ENCODE results near the gene PEPD. TPM values are rescaled to one million over a fixed set of nuclear protein-coding genes. Genes with fewer than 3 reads are reported as not detected.

Gene PEPD
- total and polyA plus RNA-seq, 9 donors, result 20.3 to 55.4 (median 45.1) TPM

DNA sequence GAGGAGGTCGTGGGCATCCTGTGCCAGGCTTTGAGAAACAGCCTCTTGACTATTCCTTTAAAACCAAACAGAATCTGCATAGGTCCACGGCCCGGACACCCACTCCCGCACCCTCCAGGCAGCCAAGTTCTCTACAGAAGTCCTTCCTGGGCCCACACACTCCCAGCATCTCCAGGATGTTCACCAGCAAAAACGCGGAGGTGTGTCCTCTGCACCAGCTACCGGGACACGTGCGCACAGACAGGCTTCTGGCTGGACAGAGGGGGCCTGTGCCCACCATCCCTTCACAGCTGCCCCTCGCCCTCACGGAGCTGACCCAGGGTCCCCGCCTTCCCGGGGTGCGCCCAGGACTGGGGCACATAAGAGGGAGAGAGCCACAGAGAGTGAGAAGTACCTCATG is 103.8 kb downstream of the PEPD start:
- Histone ChIP-seq H3K4me3 (ENCODE audit: low read length) (no peak overlapping the region), H3K36me3 (ENCODE audit: control insufficient read depth, insufficient read depth, low read length) (no peaks in the 10 kb centered on the region), H3K27me3 (ENCODE audit: control insufficient read depth, insufficient read depth, low read length) (no peaks in the 10 kb centered on the region), H3K4me1 (ENCODE audit: control insufficient read depth, insufficient read depth, low read length) (peaks cover 12% of the 10 kb centered on the region), H3K9me3 (replicated peaks; ENCODE audit: control insufficient read depth, low read depth, low read length) (no peaks in the 10 kb centered on the region), H3K27ac (ENCODE audit: low read length) (no peak overlapping the region)
- WGBS (ENCODE audit: insufficient coverage), result 97% methylated on average over 7 of the region's 14 CpGs
- no peak for DNase-seq

DNA sequence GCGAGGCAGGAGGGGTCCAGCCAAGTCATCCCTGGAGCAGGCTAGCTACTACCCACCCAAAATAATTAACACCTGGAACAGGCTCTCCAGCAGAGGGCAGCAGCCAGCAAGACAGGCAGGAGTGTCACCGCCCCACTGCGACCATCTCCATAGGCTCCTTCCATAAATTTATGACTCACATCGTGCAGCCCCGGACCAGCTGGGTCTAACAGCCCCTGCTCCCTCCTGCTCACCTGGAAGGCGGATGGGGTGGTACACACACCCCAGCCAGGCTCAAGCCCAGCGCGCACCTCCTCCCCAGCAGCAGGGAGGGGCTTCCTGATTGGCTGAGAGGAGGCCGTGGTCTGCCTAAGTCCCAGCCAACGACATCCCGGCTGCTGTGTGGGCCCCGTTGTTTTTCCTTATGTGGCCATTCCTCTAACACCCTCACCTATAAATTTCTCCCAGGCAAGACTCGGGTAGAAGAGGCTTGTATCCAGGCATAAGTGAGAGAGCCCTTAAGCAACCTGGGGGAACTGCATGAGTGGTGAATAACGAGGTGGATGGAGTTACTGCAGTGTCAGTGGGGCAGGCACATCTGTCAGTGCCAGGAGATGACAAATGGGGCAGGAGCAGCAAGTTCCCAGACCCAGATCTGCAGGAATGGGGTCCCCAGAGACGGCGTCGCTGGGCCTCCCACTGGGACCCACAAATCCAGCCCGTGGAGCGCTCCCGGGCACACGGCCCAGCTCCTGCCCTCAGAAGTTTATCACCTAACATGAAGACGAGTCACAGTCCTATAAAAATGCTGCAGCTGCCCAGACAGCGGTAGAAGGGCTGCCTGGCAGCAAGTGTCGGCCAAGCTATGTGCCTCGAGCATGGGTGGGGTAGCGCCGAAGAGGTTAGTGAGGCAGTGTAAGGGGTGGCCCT is 105.0 kb downstream of the PEPD start:
- Histone ChIP-seq H3K36me3 (ENCODE audit: control insufficient read depth, insufficient read depth, low read length) (no peaks in the 10 kb centered on the region), H3K27me3 (ENCODE audit: control insufficient read depth, insufficient read depth, low read length) (no peaks in the 10 kb centered on the region), H3K4me3 (ENCODE audit: low read length) (no peak overlapping the region), H3K4me1 (ENCODE audit: control insufficient read depth, insufficient read depth, low read length) (peaks cover 12% of the 10 kb centered on the region), H3K27ac (ENCODE audit: low read length) (no peak overlapping the region), H3K9me3 (replicated peaks; ENCODE audit: control insufficient read depth, low read depth, low read length) (no peaks in the 10 kb centered on the region)
- no peak for DNase-seq
- 35% methylated on average over 20 of the region's 27 CpGs for WGBS (ENCODE audit: insufficient coverage)

DNA sequence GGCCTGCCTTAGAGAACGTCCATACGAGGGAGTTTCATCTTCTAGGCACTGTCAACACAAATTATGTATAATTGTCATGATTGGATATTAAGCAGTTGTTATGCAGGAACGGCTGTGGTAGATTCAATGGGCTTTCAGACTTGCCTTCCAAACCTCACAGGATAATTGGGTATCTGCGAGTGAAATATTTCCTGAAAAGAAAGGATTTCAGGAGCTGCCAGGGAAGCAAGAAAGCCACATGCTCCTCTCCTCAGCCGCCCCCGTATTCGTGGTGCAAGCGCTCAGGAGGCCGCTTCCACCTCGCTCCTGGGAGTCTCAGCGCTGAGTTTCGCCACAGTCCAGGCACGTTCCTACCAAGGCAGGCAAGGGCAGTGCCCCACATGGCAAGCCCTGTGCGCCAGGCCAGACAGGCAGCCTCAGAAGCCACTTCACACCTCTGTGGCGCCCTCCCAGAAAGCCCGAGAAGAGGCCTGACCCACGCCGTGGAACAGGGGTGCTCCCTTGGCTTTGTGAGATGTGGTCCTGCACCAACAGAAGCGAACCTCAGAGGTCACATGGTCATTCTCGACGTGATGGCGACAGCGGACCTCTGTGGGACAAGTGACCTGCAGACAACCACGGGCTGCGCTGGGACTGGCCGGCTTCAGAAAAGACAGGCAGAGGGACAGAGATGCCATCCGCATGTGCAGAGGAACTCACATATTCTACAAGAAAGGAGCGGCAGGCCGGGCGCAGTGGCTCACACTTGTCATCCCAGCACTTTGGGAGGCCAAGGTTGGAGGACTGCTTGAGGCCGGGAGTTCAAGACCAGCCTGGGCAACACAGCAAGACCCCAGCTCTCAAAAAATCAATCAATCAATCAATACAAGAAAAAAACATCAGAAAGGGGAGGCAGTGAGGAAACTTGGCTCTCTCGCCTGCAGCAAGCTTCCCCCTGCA is 106.7 kb downstream of the PEPD start:
- no peak for DNase-seq
- H3K9me3 ChIP-seq (replicated peaks; ENCODE audit: control insufficient read depth, low read depth, low read length), result no peaks in the 10 kb centered on the region
- H3K4me3 ChIP-seq (ENCODE audit: low read length), result no peak overlapping the region
- H3K4me1 ChIP-seq (ENCODE audit: control insufficient read depth, insufficient read depth, low read length), result peaks cover 12% of the 10 kb centered on the region
- H3K36me3 ChIP-seq (ENCODE audit: control insufficient read depth, insufficient read depth, low read length), result peaks cover 5% of the 10 kb centered on the region
- 87% methylated on average over 26 of the region's 32 CpGs for WGBS (ENCODE audit: insufficient coverage)
- H3K27me3 ChIP-seq (ENCODE audit: control insufficient read depth, insufficient read depth, low read length), result no peaks in the 10 kb centered on the region
- H3K27ac ChIP-seq (ENCODE audit: low read length), result no peak overlapping the region

DNA sequence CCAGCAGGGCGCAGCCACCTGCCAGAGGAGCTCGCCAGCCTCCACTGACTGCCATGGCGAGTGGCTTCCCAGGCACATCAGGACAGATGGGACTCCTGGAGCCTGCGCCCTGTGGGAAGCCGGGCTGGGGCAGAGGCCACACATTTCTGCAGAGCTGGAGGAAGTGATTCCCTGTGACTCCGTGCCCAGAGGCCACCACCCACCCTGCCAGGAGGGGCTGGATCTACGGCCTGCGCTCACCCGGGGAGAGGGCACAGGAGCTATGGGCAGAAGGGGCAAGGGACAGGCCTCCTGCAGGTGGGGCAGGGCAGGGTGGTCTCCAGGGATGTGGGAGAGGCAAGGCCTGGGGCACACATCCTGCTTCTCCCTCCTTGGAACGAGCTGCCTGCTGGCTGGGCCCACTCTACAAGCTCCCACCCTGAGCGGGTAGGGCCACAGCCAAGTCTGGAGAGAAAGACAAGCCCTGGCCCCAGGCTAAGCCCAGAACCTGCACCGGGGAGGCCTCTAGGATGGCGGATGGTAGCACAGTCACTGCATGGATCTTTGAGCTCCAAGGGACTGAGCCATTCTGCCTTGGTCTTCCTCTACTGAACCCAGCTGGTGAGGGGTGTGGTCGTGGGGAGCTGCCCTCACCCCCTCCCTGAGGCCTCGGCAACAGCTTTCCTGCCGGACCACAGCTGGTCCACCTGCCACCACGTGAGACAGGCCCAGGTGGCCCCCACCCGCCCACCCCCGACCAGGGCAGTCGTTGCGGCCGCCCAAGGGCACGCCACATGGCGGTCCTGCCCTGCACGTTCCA is 107.5 kb downstream of the PEPD start:
- H3K4me1 ChIP-seq (ENCODE audit: control insufficient read depth, insufficient read depth, low read length), result peaks cover 12% of the 10 kb centered on the region
- DNase-seq, result no peak
- no peaks in the 10 kb centered on the region for H3K9me3 ChIP-seq (replicated peaks; ENCODE audit: control insufficient read depth, low read depth, low read length)
- 88% methylated on average over 11 of the region's 25 CpGs for WGBS (ENCODE audit: insufficient coverage)
- no peak overlapping the region for H3K27ac ChIP-seq (ENCODE audit: low read length)
- no peak overlapping the region for H3K4me3 ChIP-seq (ENCODE audit: low read length)
- peaks cover 5% of the 10 kb centered on the region for H3K36me3 ChIP-seq (ENCODE audit: control insufficient read depth, insufficient read depth, low read length)
- H3K27me3 ChIP-seq (ENCODE audit: control insufficient read depth, insufficient read depth, low read length), result no peaks in the 10 kb centered on the region

DNA sequence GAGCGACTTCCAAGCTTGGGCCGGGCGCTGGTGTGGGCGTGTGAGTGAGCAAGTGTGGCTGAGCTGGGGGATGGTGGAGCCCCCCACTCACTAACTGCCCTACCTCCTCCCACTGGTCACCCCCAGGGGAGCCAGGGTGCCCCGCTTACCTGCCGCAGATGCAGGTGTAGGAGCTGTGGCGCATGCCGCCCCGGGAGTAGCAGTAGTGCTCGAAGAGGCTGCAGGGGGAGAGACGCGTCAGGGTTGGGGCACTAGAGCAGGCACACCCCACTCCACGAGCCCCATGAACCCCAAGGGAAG is 108.2 kb downstream of the PEPD start:
- Histone ChIP-seq H3K4me3 (ENCODE audit: low read length) (no peak overlapping the region), H3K27ac (ENCODE audit: low read length) (no peak overlapping the region), H3K9me3 (replicated peaks; ENCODE audit: control insufficient read depth, low read depth, low read length) (no peaks in the 10 kb centered on the region), H3K27me3 (ENCODE audit: control insufficient read depth, insufficient read depth, low read length) (no peaks in the 10 kb centered on the region), H3K4me1 (ENCODE audit: control insufficient read depth, insufficient read depth, low read length) (peaks cover 12% of the 10 kb centered on the region), H3K36me3 (ENCODE audit: control insufficient read depth, insufficient read depth, low read length) (peaks cover 5% of the 10 kb centered on the region)
- DNase-seq, result no peak
- WGBS (ENCODE audit: insufficient coverage), result 98% methylated on average over 5 of the region's 13 CpGs

DNA sequence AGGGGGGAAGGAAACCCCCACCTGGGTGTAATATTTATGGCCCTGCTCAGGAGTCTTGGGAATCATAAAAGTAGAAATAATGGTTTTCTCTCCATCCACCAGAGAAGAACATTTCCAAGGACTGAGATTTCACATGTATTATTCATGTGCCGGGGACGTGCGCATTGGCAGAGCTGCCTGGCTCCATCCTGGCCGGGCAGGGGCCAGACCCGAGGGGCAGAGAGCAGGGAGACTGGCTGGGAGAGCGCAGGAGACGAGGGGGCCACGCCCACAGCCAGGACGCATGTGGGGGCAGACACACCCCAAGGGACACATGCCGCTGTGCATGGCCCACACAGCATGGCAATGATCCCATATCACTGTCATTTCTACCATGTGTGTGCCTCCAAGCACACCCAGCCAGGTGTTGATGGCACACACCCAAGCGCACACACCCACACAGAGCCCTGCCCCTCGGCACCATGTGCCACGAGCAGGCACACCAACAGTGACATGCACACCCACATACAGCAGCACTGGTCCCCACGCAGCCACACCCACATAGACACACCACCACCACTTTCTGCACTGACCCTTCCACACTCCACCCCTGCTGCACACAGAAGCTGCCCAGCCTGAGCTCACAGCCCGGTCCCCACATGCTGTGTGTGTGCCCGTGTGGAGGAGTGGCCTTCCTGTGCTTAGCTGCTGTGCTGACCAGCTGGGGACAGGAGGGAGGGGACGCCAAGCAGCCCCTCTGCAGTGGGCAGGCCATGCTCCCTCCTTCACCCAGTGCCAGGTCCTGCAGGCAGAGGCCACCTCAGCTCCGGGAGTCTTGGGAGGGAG is 108.8 kb downstream of the PEPD start:
- DNase-seq, result no peak
- Histone ChIP-seq H3K27ac (ENCODE audit: low read length) (no peak overlapping the region), H3K4me3 (ENCODE audit: low read length) (no peak overlapping the region), H3K4me1 (ENCODE audit: control insufficient read depth, insufficient read depth, low read length) (peaks cover 12% of the 10 kb centered on the region), H3K27me3 (ENCODE audit: control insufficient read depth, insufficient read depth, low read length) (no peaks in the 10 kb centered on the region), H3K9me3 (replicated peaks; ENCODE audit: control insufficient read depth, low read depth, low read length) (no peaks in the 10 kb centered on the region), H3K36me3 (ENCODE audit: control insufficient read depth, insufficient read depth, low read length) (peaks cover 5% of the 10 kb centered on the region)
- 63% methylated on average over 15 of the region's 18 CpGs for WGBS (ENCODE audit: insufficient coverage)

DNA sequence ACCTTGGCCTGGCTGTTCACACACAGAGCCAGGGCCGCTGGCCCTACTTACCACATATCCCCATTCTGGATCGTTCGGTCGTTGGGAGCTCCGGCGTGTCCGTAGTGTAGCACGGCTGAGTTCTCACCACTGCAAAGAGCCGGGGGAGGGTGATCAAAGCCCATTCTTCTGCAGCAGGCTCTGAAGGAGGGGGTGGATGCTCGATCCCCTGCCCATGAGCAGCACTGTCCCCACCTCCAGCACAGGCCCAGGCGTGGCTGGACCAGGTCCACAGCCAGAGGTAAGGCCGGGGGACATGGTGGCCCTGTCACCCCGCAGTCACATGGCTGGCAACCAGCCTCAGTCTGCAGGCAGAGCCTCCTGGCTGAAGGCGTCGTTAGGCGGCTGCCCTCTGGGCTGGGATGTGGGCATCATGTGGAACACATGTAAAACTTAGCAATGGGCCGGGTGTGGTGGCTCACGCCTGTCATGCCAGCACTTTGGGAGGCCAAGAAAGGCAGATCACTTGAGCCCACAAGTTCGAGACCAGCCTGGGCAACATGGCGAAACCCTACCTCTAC is 109.9 kb downstream of the PEPD start:
- Histone ChIP-seq H3K36me3 (ENCODE audit: control insufficient read depth, insufficient read depth, low read length) (peaks cover 5% of the 10 kb centered on the region), H3K9me3 (replicated peaks; ENCODE audit: control insufficient read depth, low read depth, low read length) (no peaks in the 10 kb centered on the region), H3K4me1 (ENCODE audit: control insufficient read depth, insufficient read depth, low read length) (peaks cover 6% of the 10 kb centered on the region), H3K27ac (ENCODE audit: low read length) (no peak overlapping the region), H3K4me3 (ENCODE audit: low read length) (no peak overlapping the region), H3K27me3 (ENCODE audit: control insufficient read depth, insufficient read depth, low read length) (no peaks in the 10 kb centered on the region)
- 90% methylated on average over 13 of the region's 20 CpGs for WGBS (ENCODE audit: insufficient coverage)
- DNase-seq, result no peak

DNA sequence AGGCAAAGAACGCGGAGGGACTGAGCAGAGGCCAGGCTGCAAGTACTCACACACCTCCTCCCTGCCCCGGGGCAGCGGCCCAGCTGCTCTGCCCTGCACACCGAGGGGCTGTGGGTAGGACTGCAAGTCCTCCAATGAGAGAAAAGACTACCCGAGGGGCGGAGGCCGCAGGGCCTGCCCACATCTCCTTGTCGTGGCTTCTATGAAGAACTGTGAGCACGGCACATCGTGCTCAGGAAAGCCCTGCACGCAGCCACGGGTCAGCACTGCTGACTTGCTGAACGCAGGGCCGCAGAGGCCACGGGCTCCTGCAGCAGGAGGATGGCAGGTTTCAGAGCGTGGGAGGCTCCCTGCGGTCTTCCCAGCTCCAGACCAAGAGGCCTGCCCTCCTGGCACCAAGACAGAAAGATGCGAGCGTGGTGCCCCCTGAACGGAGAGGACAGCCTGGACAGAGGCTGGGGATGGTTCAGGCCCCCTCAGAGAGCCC is 110.6 kb downstream of the PEPD start:
- Histone ChIP-seq H3K4me1 (ENCODE audit: control insufficient read depth, insufficient read depth, low read length) (peaks cover 8% of the 10 kb centered on the region), H3K9me3 (replicated peaks; ENCODE audit: control insufficient read depth, low read depth, low read length) (no peaks in the 10 kb centered on the region), H3K4me3 (ENCODE audit: low read length) (no peak overlapping the region), H3K27me3 (ENCODE audit: control insufficient read depth, insufficient read depth, low read length) (no peaks in the 10 kb centered on the region), H3K27ac (ENCODE audit: low read length) (no peak overlapping the region), H3K36me3 (ENCODE audit: control insufficient read depth, insufficient read depth, low read length) (peaks cover 5% of the 10 kb centered on the region)
- DNase-seq, result no peak
- 75% methylated on average over 21 of the region's 21 CpGs for WGBS (ENCODE audit: insufficient coverage)

Measured in muscle of leg (tissue), 11 donors.